ENCODE results near the gene NQO1. TPM values are rescaled to one million over a fixed set of nuclear protein-coding genes. Genes with fewer than 3 reads are reported as not detected.
"Not testable (repeated sequence)": the region's sequence is repeated elsewhere in the genome, so short reads cannot be mapped to it uniquely, and the experiment has no call there.

NQO1 gene
- total and polyA plus RNA-seq, 2 of the 8 experiments (the other 6 are each of a cell fraction or from before 2014, with no cell fraction given) = 32.7 to 45.7 TPM

DNA sequence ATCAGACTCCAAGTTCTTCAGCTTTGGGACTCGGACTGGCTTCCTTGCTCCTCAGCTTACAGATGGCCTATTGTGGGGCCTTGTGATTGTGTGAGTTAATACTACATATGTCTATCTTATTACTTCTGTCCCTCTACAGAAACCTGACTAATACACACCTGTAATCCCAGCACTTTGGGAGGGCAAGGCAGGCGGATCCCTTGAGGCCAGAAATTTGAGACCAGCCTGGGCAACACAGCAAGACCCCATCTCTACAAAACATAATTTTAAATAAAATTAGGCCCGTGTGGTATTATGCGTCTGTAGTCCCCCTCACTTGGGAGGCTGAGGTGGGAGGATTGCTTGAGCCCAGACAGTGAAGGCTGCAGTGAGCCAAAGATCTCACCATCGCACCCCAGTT is 4.9 kb upstream of the NQO1 start:
- not testable (repeated sequence) for H3K27me3 ChIP-seq (replicated peaks in 1 of 4; ENCODE audit: control insufficient read depth in 3 of 4, extremely low read depth in 1 of 4, insufficient read depth in 3 of 4, low read length in 3 of 4); H3K18ac ChIP-seq (ENCODE audit: extremely low read depth, low read length); H3K4ac ChIP-seq (replicated peaks; ENCODE audit: insufficient read length, low read depth, low read length); H2BK5ac ChIP-seq (ENCODE audit: low read depth, low read length); H2AFZ ChIP-seq (ENCODE audit: low read length); H3K36me3 ChIP-seq (ENCODE audit: control insufficient read depth in 2 of 4, insufficient read depth in 4 of 4, low read length in 3 of 4); H3K79me1 ChIP-seq (ENCODE audit: low read depth, low read length); H3K4me1 ChIP-seq (replicated peaks in 1 of 4; ENCODE audit: control insufficient read depth in 3 of 4, insufficient read depth in 4 of 4, low read length in 3 of 4); H3K9ac ChIP-seq (replicated peaks in 1 of 4; ENCODE audit: extremely low read depth in 1 of 4, low read depth in 3 of 4, low read length in 3 of 4); H2BK15ac ChIP-seq (ENCODE audit: low read length); H3K27ac ChIP-seq (ENCODE audit: low read depth, low read length); H4K5ac ChIP-seq (ENCODE audit: insufficient read length, low read depth, low read length); DNase-seq (ENCODE audit: low read depth in 1 of 2, low spot score in 2 of 2); H3K79me2 ChIP-seq (ENCODE audit: control insufficient read depth in 1 of 2, insufficient read depth in 2 of 2, low read length in 2 of 2); H4K91ac ChIP-seq (replicated peaks; ENCODE audit: insufficient read length, low read length); H3K14ac ChIP-seq (ENCODE audit: insufficient read length); H3K56ac ChIP-seq (replicated peaks; ENCODE audit: insufficient read length, low read depth, low read length); H2BK12ac ChIP-seq (ENCODE audit: low read depth, low read length); H3K4me2 ChIP-seq (ENCODE audit: insufficient read depth in 1 of 2, low read depth in 2 of 2, low read length in 2 of 2); H4K20me1 ChIP-seq (replicated peaks in 1 of 2; ENCODE audit: control insufficient read depth in 1 of 2, insufficient read depth in 2 of 2, low read length in 2 of 2); H2BK20ac ChIP-seq (ENCODE audit: low read length); H3K23me2 ChIP-seq (ENCODE audit: low read depth, low read length); H3K23ac ChIP-seq (ENCODE audit: insufficient read length); H3K4me3 ChIP-seq (ENCODE audit: extremely low read depth in 1 of 4, insufficient read depth in 2 of 4, low read depth in 3 of 4, low read length in 4 of 4); H2AK5ac ChIP-seq (ENCODE audit: low read depth, low read length); H4K8ac ChIP-seq (ENCODE audit: extremely low read depth, insufficient read depth, low read length); FAIRE-seq; H2BK120ac ChIP-seq (replicated peaks; ENCODE audit: low read depth, low read length); H3K9me3 ChIP-seq (ENCODE audit: insufficient read depth in 2 of 2, low read depth in 1 of 2, low read length in 1 of 2)
- POLR2A ChIA-PET (ENCODE audit: partially characterized antibody) = interaction anchor here (3.1 to 9.9 kb wide), 2 partner anchors 10 to 22 kb away, joined by 16 to 83 read pairs; partner anchors contain the start of gene NOB1
- WGBS, 2 experiments (ENCODE audit: extremely low coverage in 1 of 2, insufficient coverage in 1 of 2, insufficient read length in 1 of 2, insufficient replicate concordance in 2 of 2, low coverage in 1 of 2, low lambda C conversion rate in 2 of 2, missing lambda C conversion rate in 1 of 2) = 75% methylated on average over 5 of the region's 5 CpGs; no CpG with 5 or more reads in 1 of the 2 experiments
- CTCF ChIA-PET (ENCODE audit: partially characterized antibody) = interaction anchor here (0.7 to 1.1 kb wide), 4 partner anchors 11 to 24 kb away, joined by 3 read pairs; partner anchors contain the start of gene NOB1

DNA sequence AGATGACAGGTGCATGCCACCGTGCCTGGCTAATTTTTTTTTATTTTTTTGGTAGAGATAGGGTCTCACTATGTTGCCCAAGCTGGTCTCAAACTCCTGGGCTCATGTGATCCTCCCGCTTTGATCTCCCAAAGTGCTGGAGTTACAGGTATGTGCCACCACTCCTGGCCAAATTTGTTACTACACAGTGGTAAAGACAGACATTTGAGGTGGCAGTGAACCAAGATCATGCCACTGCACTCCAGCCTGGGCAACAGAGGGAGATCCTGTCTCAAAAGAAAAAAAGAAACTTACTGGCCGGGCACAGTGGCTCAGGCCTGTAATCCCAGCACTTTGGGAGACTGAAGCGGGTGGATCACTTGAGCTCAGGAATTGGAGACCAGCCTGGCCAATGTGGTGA is 2.7 kb upstream of the NQO1 start:
- not testable (repeated sequence) for H4K91ac ChIP-seq (replicated peaks; ENCODE audit: insufficient read length, low read length); H3K23me2 ChIP-seq (ENCODE audit: low read depth, low read length); H3K18ac ChIP-seq (ENCODE audit: extremely low read depth, low read length); H2BK15ac ChIP-seq (ENCODE audit: low read length); H2BK20ac ChIP-seq (ENCODE audit: low read length); H2BK5ac ChIP-seq (ENCODE audit: low read depth, low read length); H3K23ac ChIP-seq (ENCODE audit: insufficient read length); H3K27me3 ChIP-seq (replicated peaks in 1 of 4; ENCODE audit: control insufficient read depth in 3 of 4, extremely low read depth in 1 of 4, insufficient read depth in 3 of 4, low read length in 3 of 4); H4K8ac ChIP-seq (ENCODE audit: extremely low read depth, insufficient read depth, low read length); H2BK120ac ChIP-seq (replicated peaks; ENCODE audit: low read depth, low read length); H3K56ac ChIP-seq (replicated peaks; ENCODE audit: insufficient read length, low read depth, low read length); H3K36me3 ChIP-seq (ENCODE audit: control insufficient read depth in 2 of 4, insufficient read depth in 4 of 4, low read length in 3 of 4); FAIRE-seq; H3K4me1 ChIP-seq (replicated peaks in 1 of 4; ENCODE audit: control insufficient read depth in 3 of 4, insufficient read depth in 4 of 4, low read length in 3 of 4); H3K4me3 ChIP-seq (ENCODE audit: extremely low read depth in 1 of 4, insufficient read depth in 2 of 4, low read depth in 3 of 4, low read length in 4 of 4); H2AK5ac ChIP-seq (ENCODE audit: low read depth, low read length); H3K9ac ChIP-seq (replicated peaks in 1 of 4; ENCODE audit: extremely low read depth in 1 of 4, low read depth in 3 of 4, low read length in 3 of 4); H4K5ac ChIP-seq (ENCODE audit: insufficient read length, low read depth, low read length); H3K79me2 ChIP-seq (ENCODE audit: control insufficient read depth in 1 of 2, insufficient read depth in 2 of 2, low read length in 2 of 2); H3K27ac ChIP-seq (ENCODE audit: low read depth, low read length); H3K9me3 ChIP-seq (ENCODE audit: insufficient read depth in 2 of 2, low read depth in 1 of 2, low read length in 1 of 2); H3K4ac ChIP-seq (replicated peaks; ENCODE audit: insufficient read length, low read depth, low read length); DNase-seq (ENCODE audit: low read depth in 1 of 2, low spot score in 2 of 2); H3K14ac ChIP-seq (ENCODE audit: insufficient read length); H2BK12ac ChIP-seq (ENCODE audit: low read depth, low read length); H4K20me1 ChIP-seq (replicated peaks in 1 of 2; ENCODE audit: control insufficient read depth in 1 of 2, insufficient read depth in 2 of 2, low read length in 2 of 2); H2AFZ ChIP-seq (ENCODE audit: low read length); H3K79me1 ChIP-seq (ENCODE audit: low read depth, low read length); H3K4me2 ChIP-seq (ENCODE audit: insufficient read depth in 1 of 2, low read depth in 2 of 2, low read length in 2 of 2)
- POLR2A ChIA-PET (ENCODE audit: partially characterized antibody) = interaction anchor here (0.6 to 9.9 kb wide), 4 partner anchors 11 to 34 kb away, joined by 4 to 83 read pairs (median 34); partner anchors contain the start of gene NOB1
- CTCF ChIA-PET (ENCODE audit: partially characterized antibody) = interaction anchor here (1.0 to 13.1 kb wide), 4 partner anchors 14 to 26 kb away, joined by 3 to 88 read pairs (median 10); partner anchors contain the start of gene NOB1
- WGBS, 2 experiments (ENCODE audit: extremely low coverage in 1 of 2, insufficient coverage in 1 of 2, insufficient read length in 1 of 2, insufficient replicate concordance in 2 of 2, low coverage in 1 of 2, low lambda C conversion rate in 2 of 2, missing lambda C conversion rate in 1 of 2) = 80% methylated on average over 4 of the region's 4 CpGs; no CpG with 5 or more reads in 1 of the 2 experiments

All from H1 (cell line).